ENCODE measurements around the gene TRUB2. TPM values are rescaled to one million over a fixed set of nuclear protein-coding genes. Genes with fewer than 3 reads are reported as not detected.

TRUB2 gene
- total RNA-seq, 1 donor from 2014 or later = 19.8 TPM

DNA sequence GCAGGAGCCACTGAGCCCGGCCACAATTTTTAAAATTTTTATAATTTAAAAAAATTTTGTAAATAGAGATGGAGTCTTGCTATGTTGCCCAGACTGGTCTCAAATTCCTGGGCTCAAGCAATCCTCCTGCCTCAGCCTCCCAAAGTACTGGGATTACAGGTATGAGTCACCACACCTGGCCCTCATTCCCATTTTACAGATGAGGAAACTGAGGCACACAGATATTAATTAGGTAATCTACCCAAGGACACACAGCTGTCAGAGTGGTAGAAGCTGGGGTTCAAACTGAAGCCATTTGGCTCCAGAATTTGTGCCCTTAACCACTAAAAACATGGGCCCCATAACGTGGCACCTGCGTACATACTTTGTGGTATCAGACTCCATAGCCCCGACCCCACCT lies 7.5 kb downstream of the TRUB2 start:
- H3K4me3 Mint-ChIP-seq (ENCODE audit: unreplicated experiment) = no peak overlapping the region
- H3K9me3 Mint-ChIP-seq (ENCODE audit: low read depth) = no peaks in the 10 kb centered on the region
- no peaks in the 10 kb centered on the region for H3K4me1 Mint-ChIP-seq (ENCODE audit: low read depth)
- no peak for DNase-seq (ENCODE audit: low spot score)
- H3K27me3 Mint-ChIP-seq (ENCODE audit: low read depth) = no peaks in the 10 kb centered on the region
- H3K36me3 Mint-ChIP-seq (ENCODE audit: low read depth) = peaks cover 9% of the 10 kb centered on the region
- TF ChIP-seq, protein P1, sequence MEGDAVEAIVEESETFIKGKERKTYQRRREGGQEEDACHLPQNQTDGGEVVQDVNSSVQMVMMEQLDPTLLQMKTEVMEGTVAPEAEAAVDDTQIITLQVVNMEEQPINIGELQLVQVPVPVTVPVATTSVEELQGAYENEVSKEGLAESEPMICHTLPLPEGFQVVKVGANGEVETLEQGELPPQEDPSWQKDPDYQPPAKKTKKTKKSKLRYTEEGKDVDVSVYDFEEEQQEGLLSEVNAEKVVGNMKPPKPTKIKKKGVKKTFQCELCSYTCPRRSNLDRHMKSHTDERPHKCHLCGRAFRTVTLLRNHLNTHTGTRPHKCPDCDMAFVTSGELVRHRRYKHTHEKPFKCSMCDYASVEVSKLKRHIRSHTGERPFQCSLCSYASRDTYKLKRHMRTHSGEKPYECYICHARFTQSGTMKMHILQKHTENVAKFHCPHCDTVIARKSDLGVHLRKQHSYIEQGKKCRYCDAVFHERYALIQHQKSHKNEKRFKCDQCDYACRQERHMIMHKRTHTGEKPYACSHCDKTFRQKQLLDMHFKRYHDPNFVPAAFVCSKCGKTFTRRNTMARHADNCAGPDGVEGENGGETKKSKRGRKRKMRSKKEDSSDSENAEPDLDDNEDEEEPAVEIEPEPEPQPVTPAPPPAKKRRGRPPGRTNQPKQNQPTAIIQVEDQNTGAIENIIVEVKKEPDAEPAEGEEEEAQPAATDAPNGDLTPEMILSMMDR (IDR thresholded peaks at IDR 0.05) = no peak
- no peak overlapping the region for H3K27ac Mint-ChIP-seq (ENCODE audit: unreplicated experiment)

DNA sequence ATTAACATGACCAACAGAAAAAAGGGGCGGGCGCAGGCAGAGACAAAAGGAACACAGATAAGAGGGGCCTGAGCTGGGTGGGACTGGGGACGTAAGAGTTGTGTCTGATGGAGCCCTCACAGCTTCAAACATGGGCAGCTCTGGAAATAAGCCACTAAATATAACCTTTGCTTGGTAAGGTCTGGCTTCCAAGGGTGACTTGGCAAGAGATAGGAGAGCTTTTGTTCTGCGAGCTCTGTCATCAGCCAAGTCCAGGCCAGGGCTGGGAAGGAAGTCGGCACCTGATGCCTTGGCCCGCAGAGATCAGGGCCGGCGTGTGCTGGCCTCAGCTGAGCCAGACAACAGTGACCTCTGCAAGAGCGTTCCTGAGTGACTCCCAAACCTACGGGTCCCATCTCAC lies 11.8 kb downstream of the TRUB2 start:
- TF ChIP-seq, protein P1 (IDR thresholded peaks at IDR 0.05) = no peak
- peaks cover 4% of the 10 kb centered on the region for H3K4me1 Mint-ChIP-seq (ENCODE audit: low read depth)
- H3K9me3 Mint-ChIP-seq (ENCODE audit: low read depth) = no peaks in the 10 kb centered on the region
- no peak for DNase-seq (ENCODE audit: low spot score)
- H3K4me3 Mint-ChIP-seq (ENCODE audit: unreplicated experiment) = no peak overlapping the region
- no peak overlapping the region for H3K27ac Mint-ChIP-seq (ENCODE audit: unreplicated experiment)
- H3K27me3 Mint-ChIP-seq (ENCODE audit: low read depth) = no peaks in the 10 kb centered on the region
- peaks cover 10% of the 10 kb centered on the region for H3K36me3 Mint-ChIP-seq (ENCODE audit: low read depth)

GRCh38 chr9:128309551-128309950 lies 12.7 kb downstream of the TRUB2 start:
- Mint-ChIP-seq H3K4me1 (ENCODE audit: low read depth) (peaks cover 4% of the 10 kb centered on the region), H3K27me3 (ENCODE audit: low read depth) (no peaks in the 10 kb centered on the region), H3K4me3 (ENCODE audit: unreplicated experiment) (no peak overlapping the region), H3K27ac (ENCODE audit: unreplicated experiment) (no peak overlapping the region), H3K9me3 (ENCODE audit: low read depth) (no peaks in the 10 kb centered on the region), H3K36me3 (ENCODE audit: low read depth) (peaks cover 10% of the 10 kb centered on the region)
- no peak for DNase-seq (ENCODE audit: low spot score)
- TF ChIP-seq, protein P1 (IDR thresholded peaks at IDR 0.05) = no peak

GRCh38 chr9:128304971-128305288 lies 17.3 kb downstream of the TRUB2 start:
- H3K4me1 Mint-ChIP-seq (ENCODE audit: low read depth) = peaks cover 9% of the 10 kb centered on the region
- no peak for DNase-seq (ENCODE audit: low spot score)
- no peaks in the 10 kb centered on the region for H3K27me3 Mint-ChIP-seq (ENCODE audit: low read depth)
- no peaks in the 10 kb centered on the region for H3K9me3 Mint-ChIP-seq (ENCODE audit: low read depth)
- no peak overlapping the region for H3K27ac Mint-ChIP-seq (ENCODE audit: unreplicated experiment)
- peaks cover 7% of the 10 kb centered on the region for H3K36me3 Mint-ChIP-seq (ENCODE audit: low read depth)
- H3K4me3 Mint-ChIP-seq (ENCODE audit: unreplicated experiment) = no peak overlapping the region
- TF ChIP-seq, protein P1 (IDR thresholded peaks at IDR 0.05) = no peak

- Mint-ChIP-seq H3K36me3 (ENCODE audit: low read depth) (peaks cover 4% of the 10 kb centered on the region), H3K27me3 (ENCODE audit: low read depth) (no peaks in the 10 kb centered on the region), H3K4me1 (ENCODE audit: low read depth) (peaks cover 9% of the 10 kb centered on the region), H3K9me3 (ENCODE audit: low read depth) (no peaks in the 10 kb centered on the region), H3K27ac (ENCODE audit: unreplicated experiment) (no peak overlapping the region), H3K4me3 (ENCODE audit: unreplicated experiment) (no peak overlapping the region)
- no peak for DNase-seq (ENCODE audit: low spot score)
- TF ChIP-seq, protein P1 (IDR thresholded peaks at IDR 0.05) = no peak
These were observed 17.9 kb downstream of the TRUB2 start for GRCh38 chr9:128304136-128304970.
